CMK (cell line): ENCODE data around the gene GPX4.

ENCODE experiments used
- DNase-seq: peaks from one replicate; pipeline ENCODE4 v3.0.0-alpha.2; 2010; ENCODE audit warnings: low read depth

The GPX4 gene, protein sequence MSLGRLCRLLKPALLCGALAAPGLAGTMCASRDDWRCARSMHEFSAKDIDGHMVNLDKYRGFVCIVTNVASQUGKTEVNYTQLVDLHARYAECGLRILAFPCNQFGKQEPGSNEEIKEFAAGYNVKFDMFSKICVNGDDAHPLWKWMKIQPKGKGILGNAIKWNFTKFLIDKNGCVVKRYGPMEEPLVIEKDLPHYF

DNA sequence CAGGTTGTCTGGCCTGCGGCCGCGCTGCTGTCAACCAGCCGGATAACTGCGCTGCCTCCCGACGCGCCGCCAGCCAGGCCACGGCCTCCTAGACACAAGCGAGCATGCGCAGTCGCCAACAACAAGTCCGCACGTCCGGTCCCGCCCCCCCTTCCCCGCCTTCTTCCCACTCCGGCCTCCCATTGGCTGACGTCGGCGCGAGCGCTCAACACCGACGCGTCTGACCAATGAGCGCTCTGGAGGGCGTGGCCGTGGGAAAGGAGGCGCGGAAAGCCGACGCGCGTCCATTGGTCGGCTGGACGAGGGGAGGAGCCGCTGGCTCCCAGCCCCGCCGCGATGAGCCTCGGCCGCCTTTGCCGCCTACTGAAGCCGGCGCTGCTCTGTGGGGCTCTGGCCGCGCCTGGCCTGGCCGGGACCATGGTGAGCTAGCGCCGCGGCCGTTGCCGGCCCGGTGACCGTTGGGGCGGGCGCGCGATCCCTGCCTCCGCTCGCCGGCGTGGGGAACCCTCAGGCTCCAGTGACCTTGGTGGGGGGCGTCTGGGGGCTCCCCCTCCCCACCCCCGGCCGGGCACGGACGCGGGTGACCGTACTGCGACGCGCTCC lies at the start of gene GPX4:
Gene GPX4, plus strand, starts transcription at position 287 of the 603 bp plus-strand sequence. Its CDS starts 50 bp downstream, at position 337.
- peak; percentile 98 for DNase-seq

DNA sequence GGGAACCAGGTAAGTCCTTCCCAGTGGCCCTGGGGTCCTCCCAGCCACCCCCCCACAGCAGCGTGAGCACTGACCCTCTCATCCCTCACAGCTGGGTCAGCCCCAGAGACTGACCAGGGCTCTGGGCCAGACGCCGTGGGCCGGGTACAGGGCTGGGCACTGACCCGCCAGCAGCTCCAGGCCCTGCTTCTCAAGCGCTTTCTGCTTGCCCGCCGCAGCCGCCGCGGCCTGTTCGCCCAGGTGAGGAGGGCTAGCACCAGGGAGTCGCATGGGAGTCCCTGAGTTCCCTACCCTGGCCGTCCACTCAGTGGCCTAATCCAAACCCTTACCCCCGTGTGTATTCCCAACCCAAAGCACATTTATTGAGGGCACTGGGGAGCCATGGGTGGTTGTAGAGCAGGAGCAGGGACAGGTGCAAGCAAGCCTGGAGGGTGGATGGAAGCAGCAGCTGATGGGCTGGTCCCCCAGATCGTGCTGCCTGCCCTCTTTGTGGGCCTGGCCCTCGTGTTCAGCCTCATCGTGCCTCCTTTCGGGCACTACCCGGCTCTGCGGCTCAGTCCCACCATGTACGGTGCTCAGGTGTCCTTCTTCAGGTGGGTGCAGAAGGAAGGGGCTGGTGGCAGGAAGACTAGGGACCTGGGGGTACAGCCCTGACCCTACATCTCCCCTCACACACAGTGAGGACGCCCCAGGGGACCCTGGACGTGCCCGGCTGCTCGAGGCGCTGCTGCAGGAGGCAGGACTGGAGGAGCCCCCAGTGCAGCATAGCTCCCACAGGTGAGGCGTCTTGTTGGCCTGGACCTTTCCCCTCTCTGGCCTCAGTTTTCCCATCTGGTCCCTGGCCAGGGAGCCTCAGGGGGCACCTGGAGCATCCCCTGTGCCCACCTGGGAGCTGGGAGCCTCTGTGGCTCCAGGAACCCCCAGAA lies 49.4 kb upstream of the GPX4 start:
- no peak for DNase-seq

DNA sequence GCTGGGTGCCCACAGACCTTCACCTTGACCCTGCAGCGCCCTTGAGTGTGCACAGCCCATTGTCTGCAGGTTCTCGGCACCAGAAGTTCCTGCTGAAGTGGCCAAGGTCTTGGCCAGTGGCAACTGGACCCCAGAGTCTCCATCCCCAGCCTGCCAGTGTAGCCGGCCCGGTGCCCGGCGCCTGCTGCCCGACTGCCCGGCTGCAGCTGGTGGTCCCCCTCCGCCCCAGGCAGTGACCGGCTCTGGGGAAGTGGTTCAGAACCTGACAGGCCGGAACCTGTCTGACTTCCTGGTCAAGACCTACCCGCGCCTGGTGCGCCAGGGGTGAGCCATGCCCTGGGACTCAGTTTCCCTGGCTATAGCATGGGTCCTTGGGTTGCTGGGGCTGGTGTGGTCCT lies 48.8 kb upstream of the GPX4 start:
- no peak for DNase-seq

DNA sequence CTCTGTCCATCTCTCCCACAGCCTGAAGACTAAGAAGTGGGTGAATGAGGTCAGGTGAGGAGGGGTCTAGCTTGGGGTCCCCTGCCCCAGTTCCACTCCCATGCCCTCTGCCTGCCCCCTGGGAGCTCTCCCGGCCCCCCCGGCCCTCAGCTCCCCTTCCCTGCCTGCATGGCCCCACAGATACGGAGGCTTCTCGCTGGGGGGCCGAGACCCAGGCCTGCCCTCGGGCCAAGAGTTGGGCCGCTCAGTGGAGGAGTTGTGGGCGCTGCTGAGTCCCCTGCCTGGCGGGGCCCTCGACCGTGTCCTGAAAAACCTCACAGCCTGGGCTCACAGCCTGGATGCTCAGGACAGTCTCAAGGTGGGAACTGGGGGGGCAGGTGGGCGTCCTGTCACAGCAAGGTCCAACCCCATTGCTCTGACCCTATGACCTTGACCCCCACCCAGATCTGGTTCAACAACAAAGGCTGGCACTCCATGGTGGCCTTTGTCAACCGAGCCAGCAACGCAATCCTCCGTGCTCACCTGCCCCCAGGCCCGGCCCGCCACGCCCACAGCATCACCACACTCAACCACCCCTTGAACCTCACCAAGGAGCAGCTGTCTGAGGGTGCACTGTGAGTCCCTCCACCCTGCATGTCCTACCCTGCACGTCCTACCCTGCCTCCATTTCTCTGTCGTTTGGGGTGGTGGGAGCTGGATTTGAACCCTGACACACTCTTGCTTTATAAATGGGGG lies 47.7 kb upstream of the GPX4 start:
- DNase-seq, result no peak

DNA sequence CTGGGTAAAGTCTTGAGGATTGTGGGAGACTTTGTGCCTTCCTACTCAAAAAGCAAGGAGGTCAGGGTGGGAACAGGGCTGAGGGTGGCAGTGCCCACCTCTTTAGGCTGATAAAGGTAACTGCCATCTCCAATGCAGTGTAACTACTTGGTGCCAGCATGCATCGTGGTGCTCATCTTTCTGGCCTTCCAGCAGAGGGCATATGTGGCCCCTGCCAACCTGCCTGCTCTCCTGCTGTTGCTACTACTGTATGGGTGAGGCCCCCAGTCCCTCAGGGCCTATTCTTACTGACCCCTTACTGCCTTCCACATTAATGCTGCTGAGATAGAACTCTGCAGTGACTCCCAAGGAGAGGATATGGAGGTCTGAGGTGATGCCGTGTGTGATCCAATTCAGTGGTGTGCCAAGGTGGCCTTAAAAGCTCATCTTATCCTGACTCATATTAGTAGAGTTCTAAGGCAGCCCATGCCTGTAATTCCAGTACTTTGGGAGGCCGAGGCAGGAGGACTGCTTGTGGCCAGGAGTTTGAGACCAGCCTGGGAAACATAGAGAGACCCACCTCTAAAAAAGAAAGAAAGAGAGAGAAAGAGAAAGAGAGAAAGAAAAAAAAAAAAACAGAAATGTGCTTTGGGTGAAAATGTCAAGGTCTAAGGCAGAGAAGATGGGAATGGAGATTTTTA lies 46.5 kb upstream of the GPX4 start:
- DNase-seq, result no peak

DNA sequence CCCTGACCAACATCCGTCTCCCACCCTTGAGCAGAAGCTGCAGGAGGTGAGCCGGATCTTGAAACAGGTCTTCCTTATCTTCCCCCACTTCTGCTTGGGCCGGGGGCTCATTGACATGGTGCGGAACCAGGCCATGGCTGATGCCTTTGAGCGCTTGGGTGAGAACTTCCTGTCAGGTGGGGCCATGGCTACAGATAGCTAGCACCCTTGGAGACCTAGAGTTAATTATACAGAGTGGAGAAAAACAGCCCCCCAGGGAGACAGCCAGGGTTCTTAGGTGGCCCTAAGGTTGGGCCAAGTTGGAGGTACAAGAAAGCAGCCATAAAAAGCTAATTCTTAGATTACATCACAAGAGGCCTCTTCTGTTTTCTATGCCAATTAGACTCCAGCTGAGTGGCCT lies 45.7 kb upstream of the GPX4 start:
- DNase-seq, result no peak

DNA sequence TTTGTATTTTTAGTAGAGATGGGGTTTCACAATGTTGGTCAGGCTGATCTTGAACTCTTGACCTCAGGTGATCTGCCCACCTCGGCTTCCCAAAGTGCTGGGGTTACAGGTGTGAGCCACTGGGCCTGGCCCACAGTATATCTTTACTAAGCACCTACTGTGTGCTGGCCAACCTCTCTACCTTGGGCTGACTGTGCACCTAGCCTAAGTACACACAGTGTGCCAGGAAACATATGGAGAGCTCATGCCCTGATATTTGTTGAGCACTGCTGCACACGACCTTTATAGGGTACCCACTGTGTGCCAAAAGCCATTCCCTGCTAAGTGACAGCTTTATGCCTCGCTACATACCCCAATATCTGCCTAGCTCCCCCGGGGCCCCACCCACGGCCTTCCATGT lies 43.1 kb upstream of the GPX4 start:
- DNase-seq, result no peak

DNA sequence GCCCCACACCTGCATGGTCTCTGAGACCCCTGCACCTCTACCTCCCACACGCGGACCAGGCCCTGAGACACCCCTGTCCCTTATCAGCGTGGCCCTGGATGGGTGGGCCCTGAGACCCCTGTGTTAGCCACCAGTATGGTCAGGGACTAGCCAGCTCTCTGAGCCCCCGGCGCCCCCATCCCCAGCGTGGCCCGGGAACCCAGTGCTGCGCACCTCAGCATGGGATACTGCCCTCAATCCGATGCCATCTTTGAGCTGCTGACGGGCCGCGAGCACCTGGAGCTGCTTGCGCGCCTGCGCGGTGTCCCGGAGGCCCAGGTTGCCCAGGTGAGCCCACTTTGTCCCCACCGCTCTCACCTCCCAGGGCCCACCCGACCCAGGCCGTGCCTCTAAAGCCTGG lies 41.8 kb upstream of the GPX4 start:
- no peak for DNase-seq

DNA sequence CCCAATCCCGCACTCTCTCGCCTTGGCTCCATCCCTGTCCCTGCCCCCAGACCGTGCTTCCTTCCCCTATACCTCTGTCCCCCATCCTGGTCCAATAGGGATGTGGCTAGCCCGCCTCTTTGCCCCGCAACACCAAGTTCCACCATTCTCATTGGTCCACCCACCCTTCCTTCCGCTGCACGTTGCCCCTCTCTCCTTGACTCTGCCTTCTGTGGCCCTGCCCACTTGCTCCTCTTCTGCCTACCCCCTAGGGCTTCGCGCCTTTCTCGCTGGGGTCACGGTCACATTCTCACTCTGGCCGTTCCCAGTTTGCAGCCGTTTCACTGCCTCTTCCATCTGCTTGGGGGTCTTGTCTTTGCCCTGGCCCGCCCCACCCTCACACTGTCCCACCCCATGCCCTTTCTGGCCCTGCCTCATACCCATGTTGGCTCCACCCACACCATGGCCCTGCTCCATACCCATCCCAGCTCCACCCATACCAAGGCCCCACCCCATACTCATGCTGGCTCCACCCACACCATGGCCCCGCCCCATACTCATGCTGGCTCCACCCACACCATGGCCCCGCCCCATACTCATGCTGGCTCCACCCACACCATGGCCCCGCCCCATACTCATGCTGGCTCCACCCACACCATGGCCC lies 41.3 kb upstream of the GPX4 start:
- no peak for DNase-seq

DNA sequence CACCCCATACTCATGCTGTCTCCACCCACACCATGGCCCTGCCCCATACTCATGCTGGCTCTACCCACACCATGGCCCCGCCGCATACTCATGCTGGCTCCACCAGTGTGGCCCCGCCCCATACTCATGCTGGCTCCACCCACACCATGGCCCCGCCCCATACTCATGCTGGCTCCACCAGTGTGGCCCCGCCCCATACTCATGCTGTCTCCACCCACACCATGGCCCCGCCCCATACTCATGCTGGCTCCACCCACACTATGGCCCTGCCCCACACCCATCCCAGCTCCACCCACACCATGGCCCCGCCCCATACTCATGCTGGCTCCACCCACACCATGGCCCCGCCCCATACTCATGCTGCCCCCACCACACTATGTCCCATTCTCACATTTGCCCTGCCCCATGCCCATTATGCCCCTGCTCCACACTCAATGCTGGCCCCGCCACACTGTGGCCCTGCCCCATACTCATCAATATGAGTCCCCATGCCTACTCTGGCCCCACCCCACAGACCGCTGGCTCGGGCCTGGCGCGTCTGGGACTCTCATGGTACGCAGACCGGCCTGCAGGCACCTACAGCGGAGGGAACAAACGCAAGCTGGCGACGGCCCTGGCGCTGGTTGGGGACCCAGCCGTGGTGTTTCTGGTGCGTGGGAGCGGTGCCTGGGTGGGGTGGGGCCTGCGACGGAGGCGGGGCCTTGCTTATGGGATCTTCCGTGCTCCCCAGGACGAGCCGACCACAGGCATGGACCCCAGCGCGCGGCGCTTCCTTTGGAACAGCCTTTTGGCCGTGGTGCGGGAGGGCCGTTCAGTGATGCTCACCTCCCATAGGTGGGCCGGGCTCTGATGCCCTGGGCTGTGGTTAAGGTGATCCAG lies 40.5 kb upstream of the GPX4 start:
- no peak for DNase-seq

DNA sequence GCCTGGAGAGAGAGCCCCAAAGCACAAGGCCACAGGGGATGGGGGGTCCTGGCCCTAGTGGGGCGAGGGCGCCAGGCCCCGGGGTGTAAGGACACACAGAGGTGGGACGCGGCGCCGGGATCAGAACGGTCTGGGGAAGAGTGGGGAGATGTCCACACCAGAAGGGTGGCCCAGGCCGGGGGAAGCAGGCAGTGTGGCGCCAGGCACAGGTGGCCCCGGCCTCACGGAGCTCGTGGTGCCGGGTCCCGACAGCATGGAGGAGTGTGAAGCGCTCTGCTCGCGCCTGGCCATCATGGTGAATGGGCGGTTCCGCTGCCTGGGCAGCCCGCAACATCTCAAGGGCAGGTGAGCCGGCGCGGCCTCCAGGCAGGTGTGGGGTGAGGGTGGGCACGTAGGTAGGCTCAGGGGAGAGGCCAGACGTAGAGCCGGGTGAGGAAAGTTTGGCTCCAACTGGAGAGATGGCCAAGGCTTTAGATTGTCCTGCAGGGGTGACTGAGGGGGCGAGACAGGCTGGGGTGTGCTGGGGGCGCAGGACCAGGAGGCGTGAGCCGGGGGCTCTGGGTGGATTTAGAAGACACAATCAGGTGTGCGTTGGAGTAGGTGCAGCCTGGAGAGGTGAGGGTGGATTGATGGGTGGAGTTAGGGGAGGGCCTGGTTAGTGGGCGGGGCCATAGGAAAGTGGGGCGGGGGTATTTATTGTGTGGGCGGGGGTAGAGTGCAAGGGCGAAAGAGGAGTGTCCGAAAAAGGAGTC lies 39.7 kb upstream of the GPX4 start:
- no peak for DNase-seq

DNA sequence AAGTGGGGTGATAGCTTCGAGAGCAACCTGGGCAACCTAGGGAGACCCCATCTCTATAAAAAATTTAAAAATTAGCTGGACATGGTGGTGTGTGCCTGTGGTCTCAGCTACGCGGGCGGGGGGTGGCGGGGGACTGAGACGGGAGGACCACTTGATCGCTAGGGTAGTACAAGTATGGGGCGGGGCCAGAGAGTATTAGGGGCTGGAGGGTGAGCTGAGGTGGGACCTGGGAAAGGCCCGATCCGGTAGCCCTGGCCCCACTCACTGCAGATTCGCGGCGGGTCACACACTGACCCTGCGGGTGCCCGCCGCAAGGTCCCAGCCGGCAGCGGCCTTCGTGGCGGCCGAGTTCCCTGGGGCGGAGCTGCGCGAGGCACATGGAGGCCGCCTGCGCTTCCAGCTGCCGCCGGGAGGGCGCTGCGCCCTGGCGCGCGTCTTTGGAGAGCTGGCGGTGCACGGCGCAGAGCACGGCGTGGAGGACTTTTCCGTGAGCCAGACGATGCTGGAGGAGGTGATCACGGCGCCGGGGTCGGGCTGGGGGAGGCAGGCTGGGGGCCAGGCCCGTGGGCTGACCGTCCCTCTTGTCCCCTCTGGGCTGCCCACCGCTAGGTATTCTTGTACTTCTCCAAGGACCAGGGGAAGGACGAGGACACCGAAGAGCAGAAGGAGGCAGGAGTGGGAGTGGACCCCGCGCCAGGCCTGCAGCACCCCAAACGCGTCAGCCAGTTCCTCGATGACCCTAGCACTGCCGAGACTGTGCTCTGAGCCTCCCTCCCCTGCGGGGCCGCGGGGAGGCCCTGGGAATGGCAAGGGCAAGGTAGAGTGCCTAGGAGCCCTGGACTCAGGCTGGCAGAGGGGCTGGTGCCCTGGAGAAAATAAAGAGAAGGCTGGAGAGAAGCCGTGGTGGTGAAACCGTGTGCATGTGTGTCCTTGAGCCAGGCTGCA lies 38.9 kb upstream of the GPX4 start:
- no peak for DNase-seq

DNA sequence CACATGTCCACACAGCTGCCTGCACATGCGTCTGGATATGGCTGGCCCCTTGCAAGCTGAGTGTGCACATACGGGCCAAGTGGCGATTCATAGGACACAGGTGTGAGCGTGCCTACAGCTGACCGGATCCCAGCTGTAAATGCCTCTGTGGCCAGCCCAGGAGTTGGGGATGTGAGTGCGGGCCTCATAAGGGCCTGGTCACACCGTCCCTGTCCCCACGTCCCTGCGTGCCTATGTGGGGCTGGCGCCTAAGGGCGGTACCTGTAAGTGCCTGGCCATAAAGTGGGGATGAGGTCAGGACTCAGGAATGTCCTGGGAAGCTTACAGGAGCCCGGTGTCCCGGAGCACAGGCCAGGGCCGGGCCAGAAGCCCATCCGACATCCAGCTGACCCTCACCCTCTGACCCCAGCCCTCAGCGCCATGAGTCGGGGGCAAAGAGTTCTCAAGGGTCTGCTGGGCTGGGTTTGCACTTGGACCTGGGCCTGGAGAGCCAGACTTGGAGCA lies 38.1 kb upstream of the GPX4 start:
- DNase-seq, result no peak

DNA sequence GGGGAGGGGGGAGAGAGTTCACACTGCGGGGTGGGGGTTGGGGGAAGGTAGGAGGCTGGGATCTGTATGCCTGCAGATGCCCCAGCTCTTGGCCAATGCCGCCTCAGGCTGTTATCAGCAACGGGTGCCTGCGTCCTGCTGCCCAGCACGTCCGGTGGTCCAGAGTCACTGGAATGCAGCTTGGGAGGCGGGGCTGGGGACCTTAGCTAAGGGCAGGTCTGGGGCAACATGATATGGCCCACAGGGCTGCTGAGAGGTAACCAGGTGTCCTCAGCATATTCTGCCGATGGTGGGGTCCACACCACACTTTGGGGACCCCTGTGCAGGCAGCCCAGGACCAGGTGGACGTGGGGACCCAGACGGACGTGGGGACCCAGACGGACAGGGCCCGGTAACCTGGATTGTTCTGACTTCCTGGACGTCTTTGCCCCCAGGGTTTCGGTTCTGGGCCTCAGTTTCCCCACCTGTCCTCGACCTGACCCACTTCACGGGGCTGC lies 37.5 kb upstream of the GPX4 start:
- DNase-seq, result peak; percentile 90

DNA sequence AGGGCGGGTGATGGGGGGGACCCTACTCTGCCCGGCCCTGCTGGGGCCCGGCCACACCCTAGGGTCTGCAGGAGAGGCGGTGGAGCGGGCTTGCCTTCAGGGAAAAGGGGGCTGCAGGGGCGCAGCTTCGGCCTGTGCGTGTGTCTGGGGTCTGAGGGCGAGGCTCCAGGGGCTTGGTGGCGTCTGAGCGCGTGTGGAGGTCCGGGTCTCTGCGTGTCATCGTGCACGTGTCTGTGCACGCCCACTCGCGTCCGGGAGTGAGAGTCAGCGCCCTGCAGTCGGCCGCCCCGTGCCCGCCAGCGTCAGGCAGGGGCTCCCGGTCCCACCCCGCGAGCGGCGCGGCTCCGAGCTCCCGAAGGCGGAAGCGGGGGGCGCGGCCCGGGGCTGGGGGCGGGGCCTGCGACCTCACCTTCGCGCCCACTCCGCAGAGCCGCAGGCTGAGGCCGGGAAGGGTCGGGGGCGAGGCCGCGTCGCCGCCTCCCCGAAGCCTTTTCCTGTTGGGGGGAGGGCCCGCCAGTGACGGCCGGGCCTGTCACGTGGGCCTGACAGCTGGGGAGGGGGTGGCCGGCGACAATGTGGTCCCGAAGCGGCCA lies 37.0 kb upstream of the GPX4 start, which contains the start of gene ARHGAP45:
Gene ARHGAP45, plus strand, starts transcription at position 420 of the 593 bp plus-strand sequence. CDS start 239 bp downstream, outside the sequence.
- peak; percentile 82 for DNase-seq

DNA sequence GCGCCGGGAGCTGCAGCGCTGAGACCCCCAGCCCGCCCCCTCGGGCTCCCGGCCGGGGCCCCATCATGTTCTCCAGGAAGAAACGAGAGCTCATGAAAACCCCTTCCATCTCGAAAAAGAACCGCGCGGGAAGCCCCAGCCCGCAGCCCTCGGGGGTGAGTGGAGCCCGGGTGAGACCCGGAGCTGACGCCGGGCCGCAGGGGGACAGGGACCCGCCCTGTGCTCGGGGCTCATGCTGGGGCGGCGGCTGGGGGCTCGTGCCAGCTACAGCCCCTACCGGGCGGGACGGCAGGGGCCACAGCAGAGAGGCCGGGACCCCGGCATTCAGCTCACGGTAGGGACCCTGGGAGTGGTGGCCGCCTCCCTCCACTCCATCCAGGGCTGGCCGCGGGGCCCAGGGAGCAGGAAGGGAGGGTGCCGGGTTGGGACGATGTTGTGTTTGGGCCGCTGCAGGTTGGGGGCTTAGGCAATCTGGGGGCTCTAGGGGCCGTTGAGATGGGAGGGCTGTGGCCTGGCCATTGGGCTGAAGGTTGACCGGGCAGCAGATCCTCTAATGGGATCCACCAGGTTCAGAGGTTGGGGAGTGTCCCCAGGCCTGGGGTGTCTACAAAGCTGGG lies 36.3 kb upstream of the GPX4 start:
- DNase-seq, result no peak
